ENCODE measurements around the gene NPLOC4.

NPLOC4 gene

GRCh38 chr17:81636505-81637288 is at the start of gene NPLOC4, which contains the start of gene TSPAN10:
Gene NPLOC4, minus strand, starts transcription at chr17:81637112. Its CDS starts 182 bp downstream, at chr17:81636930.
Gene TSPAN10, plus strand, starts transcription at chr17:81637196. Its CDS starts 5,217 bp downstream, at chr17:81642413.
- no peak for TF ChIP-seq CTCF (IDR thresholded peaks at IDR 0.05; ENCODE audit: low read depth, low read length, missing control alignments)

GRCh38 chr17:81686614-81687013 is 49.7 kb upstream of the NPLOC4 start:
- in situ Hi-C loops (cut with HindIII; ENCODE audit: low sequenced_read_pairs), result no loop called here

More at GRCh38 chr17:81636505-81637288, at the start of gene NPLOC4, which contains the start of gene TSPAN10:
- peak; percentile 52 for DNase-seq (ENCODE audit: low read depth)
- H3K4me3 ChIP-seq (ENCODE audit: low read depth, low read length), result peak within 1 kb of the TSS; percentile 91
- in situ Hi-C loops (cut with HindIII; ENCODE audit: low sequenced_read_pairs), result no loop called here

DNA sequence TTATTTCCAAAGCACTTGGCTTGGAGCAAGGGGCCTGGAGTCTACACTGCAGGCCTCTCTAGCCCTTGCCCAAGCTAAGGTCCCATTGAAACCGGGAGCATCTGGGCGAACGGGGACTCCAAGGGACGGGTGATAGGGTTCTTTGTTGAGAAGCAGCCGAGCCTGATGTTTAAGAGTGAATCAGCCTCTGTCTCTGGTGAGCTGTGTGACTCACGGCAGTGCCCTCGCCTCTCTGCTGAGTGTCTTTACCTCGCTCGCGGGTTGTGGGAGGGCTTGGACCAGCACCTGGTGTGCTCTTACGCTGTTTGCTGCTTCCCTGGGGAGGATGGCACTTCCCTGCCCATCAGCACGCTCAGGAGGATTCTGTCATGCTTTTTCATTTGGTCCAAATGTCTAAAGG is 48.2 kb upstream of the NPLOC4 start:
- H3K4me3 ChIP-seq (ENCODE audit: low read depth, low read length), result peak overlapping the region; percentile 96
- DNase-seq (ENCODE audit: low read depth), result no peak
- no peak for TF ChIP-seq CTCF (IDR thresholded peaks at IDR 0.05; ENCODE audit: low read depth, low read length, missing control alignments)
- in situ Hi-C loops (cut with HindIII; ENCODE audit: low sequenced_read_pairs), result no loop called here

More at GRCh38 chr17:81686614-81687013, 49.7 kb upstream of the NPLOC4 start:
- no peak overlapping the region for H3K4me3 ChIP-seq (ENCODE audit: low read depth, low read length)
- DNase-seq (ENCODE audit: low read depth), result no peak
- no peak for TF ChIP-seq CTCF (IDR thresholded peaks at IDR 0.05; ENCODE audit: low read depth, low read length, missing control alignments)

- in situ Hi-C loops (cut with HindIII; ENCODE audit: low sequenced_read_pairs), result no loop called here
- TF ChIP-seq CTCF (IDR thresholded peaks at IDR 0.05; ENCODE audit: low read depth, low read length, missing control alignments), result no peak
- peak overlapping the region; percentile 96 for H3K4me3 ChIP-seq (ENCODE audit: low read depth, low read length)
- DNase-seq (ENCODE audit: low read depth), result peak; percentile 47
These were observed 47.6 kb upstream of the NPLOC4 start for GRCh38 chr17:81684442-81684911.

DNA sequence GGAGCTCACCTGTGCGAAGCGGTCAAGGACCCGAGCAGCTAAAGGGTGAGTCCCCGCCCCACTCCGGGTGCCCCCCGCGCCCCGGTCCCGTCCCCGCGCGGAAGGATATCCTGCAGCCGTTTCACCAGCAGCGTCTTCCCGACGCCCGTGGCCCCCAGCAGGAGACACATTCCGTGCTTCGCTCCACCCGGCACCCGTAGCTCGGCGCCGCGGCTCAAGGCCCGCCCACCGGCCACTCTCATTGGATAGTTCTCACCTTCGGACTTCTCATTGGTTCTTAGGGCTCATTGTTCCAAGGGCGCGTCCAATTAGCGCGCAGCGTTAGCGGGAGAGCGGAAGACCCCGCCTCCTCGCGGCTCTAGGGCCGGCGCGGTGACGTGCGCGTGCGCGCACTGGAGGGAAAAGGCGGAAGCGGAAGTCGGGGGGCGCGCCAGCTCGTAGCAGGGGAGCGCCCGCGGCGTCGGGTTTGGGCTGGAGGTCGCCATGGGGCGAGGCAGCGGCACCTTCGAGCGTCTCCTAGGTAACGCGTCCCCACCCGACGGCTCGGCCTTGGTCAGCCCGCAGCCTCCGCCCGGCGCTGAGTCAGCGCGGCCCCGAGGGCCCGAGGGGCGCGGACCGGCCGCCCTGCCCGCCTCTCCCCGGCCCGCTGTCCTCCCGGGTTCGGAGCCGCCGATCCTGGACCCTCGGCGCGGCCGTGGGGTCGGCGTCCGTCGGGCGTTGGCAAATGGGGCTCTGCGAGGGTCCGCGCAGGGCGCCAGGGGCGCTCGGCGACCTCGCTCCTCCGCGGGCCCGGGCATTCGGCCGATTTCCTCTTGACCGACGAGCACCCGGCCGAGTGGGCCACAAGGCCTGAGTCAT is 46.9 kb upstream of the NPLOC4 start, which contains the start of the genes ARL16 and HGS:
Gene ARL16 (minus strand): TSS at position 214 of the 858 bp plus-strand sequence. CDS start 44 bp downstream, at position 170.
Gene HGS (plus strand): TSS at position 428 of the 858 bp plus-strand sequence. CDS start 56 bp downstream, at position 484.
- TF ChIP-seq CTCF (IDR thresholded peaks at IDR 0.05; ENCODE audit: low read depth, low read length, missing control alignments), result no peak
- in situ Hi-C loops (cut with HindIII; ENCODE audit: low sequenced_read_pairs), result no loop called here

GRCh38 chr17:81683208-81683583 is 46.3 kb upstream of the NPLOC4 start:
- in situ Hi-C loops (cut with HindIII; ENCODE audit: low sequenced_read_pairs), result no loop called here
- no peak for DNase-seq (ENCODE audit: low read depth)
- peak overlapping the region; percentile 96 for H3K4me3 ChIP-seq (ENCODE audit: low read depth, low read length)
- no peak for TF ChIP-seq CTCF (IDR thresholded peaks at IDR 0.05; ENCODE audit: low read depth, low read length, missing control alignments)

More for the DNA sequence above, 46.9 kb upstream of the NPLOC4 start, which contains the start of the genes ARL16 and HGS:
- peak; percentile 98 for DNase-seq (ENCODE audit: low read depth)
- peak within 1 kb of the TSS; percentile 96 for H3K4me3 ChIP-seq (ENCODE audit: low read depth, low read length)
